ENCODE measurements around the gene CNTRL.

Gene CNTRL

GRCh38 chr9:121183666-121184423 is 109.1 kb downstream of the CNTRL start:
- no peak for DNase-seq

- no peak for DNase-seq
These were observed 109.7 kb downstream of the CNTRL start for GRCh38 chr9:121184463-121184862.

- no peak for DNase-seq
These were observed 110.5 kb downstream of the CNTRL start for GRCh38 chr9:121185178-121185745.

GRCh38 chr9:121185774-121186403 is 111.1 kb downstream of the CNTRL start:
- no peak for DNase-seq

DNA sequence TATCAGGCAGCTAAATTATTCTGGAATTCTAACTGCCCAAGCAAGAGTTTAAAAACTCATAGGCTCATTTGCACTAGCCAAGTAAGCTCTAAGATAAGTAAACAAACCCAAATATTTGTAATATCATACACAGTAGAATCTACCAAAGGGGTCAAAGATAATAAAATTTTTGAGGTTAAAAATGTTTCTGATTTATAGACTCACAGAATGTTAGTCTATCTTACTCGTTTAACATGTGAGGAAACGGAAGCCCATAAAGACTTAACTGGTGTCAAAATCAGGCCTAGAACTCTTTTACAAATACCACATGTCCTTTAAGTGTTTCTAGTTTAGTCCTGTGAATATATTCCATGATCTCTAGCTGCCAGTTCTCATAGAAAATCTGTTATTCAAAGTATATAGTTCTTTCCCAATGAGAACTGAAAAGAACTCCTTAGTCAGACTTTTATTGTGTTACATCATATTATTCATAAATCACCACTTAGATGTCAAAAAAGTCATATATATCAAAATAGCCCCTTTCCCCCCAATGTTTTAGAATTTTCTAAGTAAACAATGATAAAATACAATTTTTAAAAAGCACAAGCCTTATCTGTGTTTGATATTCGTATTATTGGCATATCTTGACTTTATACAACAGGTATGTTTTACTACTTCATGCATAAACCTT is 113.0 kb downstream of the CNTRL start:
- no peak for DNase-seq

GRCh38 chr9:121189006-121189405 is 114.3 kb downstream of the CNTRL start:
- no peak for DNase-seq

DNA sequence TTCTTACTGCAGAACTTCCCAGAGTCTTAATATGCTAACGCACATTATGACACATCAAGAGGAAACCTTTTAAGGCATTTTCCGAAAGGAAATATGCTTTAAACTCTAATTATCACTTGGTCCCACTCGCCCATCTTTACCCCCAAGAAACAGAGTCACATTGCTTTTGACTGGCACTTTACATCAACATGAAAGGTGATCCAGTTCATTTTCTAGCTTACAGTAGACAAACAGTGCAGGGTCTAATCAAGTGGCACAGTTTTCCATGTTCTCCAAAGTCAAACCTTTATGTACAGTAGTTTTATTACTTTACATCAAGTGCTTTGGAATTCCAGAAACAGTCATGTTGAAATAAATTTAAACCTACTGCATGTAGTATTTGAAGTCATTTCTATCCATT is 114.9 kb downstream of the CNTRL start:
- no peak for DNase-seq

DNA sequence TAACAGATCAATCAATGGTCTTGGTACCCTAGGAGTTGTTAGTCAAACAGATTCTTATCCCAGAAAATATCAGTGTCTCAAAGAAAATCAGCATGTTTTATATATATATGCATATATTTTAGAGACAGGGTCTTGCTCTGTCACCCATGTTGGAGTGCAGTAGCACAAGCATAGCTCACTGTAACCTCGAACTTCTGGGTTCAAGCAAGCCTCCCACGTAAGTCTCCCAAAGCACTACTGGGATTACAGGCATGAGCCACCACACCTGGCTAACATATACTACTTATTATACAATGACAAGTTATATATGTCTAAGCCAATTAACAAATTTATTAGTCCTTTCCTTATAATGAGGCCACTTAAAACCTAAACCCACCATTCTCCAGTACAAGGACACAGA is 116.5 kb downstream of the CNTRL start:
- DNase-seq, result no peak

GRCh38 chr9:121192518-121192917 is 117.8 kb downstream of the CNTRL start:
- no peak for DNase-seq

DNA sequence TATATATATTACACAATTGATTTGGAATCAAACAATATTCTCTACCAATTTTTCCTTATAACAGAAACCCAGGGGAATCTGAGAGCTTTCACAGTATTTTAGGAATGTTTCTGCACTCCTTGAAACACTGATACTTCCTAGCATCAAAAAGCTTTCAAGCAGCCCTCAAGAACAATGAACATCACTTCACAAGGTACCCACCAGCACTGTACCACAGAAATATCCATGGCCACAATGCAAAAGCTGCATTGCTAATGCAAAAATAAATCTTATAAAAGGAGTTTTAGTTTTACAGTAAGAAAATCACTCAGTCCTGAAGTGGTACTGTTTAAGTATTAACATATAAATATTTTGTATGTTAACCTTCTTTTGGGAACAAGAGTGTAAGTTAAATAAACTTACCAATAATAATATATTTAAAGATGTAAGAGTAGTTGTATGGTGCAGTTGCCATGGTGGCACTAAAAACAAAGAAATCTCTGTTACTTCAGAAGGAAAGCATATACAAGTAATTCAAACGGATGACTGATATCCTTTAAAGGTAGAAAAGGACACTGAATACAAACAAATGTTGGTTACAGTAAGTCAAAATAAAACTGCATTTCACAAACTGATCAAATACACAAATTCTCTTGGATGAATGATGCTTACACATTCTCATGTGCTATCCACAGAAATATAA is 118.3 kb downstream of the CNTRL start:
- no peak for DNase-seq

DNA sequence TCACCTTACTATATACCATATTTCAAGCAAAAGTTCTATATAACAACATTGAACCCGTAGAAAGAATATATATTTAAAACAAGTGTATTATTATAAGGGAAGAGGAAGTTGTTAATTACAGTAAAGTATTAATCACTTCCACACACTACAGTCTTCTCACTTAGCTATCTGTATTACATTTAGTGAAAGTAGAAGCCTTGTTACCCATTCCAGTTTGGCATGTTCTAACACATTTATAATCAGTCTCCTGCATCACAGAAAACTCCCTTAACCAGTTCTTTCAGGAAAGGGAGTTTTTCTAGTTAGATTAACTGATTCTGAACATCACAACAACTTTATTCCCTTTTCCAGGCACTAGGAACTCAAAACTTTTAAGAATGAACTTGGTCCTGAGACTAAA is 120.0 kb downstream of the CNTRL start:
- no peak for DNase-seq

GRCh38 chr9:121196389-121196788 is 121.6 kb downstream of the CNTRL start:
- DNase-seq, result no peak

DNA sequence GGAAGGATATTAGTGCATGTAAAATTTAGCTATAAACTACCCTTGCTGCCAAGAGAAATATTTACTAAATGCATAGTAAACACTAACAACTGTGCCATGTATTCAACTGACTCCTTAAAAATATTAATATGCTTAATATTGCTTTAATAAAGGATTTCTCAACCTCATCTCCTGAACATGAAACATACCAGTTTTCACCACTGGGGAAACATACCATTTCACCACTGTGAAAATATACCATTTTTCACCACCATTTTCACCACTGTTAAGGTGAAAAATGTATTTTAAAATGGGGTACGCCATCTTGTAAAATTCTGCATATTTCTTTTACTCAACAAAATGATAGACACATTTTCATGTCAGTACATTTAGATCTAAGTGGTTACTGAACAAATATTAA is 122.4 kb downstream of the CNTRL start:
- no peak for DNase-seq

DNA sequence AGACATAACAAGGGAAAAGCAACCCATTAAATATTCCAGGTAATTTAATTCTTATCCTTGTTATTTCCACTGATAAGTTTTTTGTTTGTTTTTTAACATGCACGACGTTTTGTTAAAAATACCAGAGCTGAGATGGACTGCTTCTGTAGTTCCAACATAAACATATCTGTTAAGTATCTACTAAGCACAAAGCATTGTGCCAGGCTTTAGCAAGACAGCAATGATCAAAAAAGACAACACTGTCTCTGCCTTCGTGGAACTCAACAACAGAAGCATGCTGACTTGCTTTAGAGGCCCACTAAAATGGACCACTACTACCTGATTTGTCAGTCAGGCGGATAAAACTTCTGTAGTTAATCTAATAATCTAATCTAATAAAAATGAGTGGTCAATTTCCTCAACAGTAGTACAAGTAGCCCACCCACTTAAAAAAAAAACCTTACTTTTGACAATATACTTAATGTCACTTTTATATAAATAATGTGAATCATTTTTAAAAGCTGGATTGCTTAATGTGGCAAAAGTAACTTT is 123.8 kb downstream of the CNTRL start:
- no peak for DNase-seq

GRCh38 chr9:121199921-121200320 is 125.2 kb downstream of the CNTRL start:
- no peak for DNase-seq

DNA sequence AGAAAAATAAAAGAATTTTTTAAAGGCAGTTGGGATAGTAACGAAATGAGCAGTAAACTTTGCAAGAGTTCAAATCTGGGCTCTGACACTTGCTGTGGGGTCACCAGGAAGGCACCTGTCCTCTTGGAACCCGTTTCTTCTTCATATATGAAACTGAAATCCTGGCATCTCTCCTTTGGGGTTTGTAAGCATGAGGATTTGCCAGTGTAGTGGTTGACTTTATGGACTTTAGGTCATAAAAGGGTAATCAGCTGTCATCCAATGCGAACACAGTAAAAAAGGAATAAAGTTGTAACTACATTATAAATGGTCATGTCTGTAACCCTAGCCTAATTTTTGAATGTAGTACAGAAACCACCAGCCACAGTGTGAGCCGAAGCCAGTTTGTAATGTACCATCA is 125.6 kb downstream of the CNTRL start:
- no peak for DNase-seq

- no peak for DNase-seq
These were observed 126.4 kb downstream of the CNTRL start for GRCh38 chr9:121201045-121201737.

GRCh38 chr9:121201738-121202533 is 127.2 kb downstream of the CNTRL start, which contains the start of gene RAB14:
Gene RAB14, minus strand, starts transcription at chr9:121201869. Its CDS starts 8,457 bp downstream, at chr9:121193412.
- peak; percentile 98 to 99 for DNase-seq

DNA sequence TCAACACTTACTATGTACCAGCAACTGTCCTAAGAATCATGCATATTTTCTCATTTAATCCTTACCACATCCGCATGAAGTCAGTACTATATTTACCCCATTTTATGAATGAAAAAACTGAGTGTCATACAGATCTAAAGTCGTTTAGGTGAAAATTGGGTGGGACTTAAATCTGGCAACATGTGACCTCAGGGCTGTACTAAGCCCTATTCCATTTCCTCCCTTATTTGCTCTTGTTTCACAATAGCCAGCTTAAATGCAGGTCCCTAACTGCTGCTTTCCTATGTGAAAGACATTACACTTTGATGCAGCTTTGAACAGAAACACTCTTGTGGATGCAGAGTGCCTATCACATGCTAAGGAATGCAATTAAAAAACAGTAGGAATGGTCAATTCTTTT is 129.4 kb downstream of the CNTRL start:
- DNase-seq, result no peak

GRCh38 chr9:121204611-121205010 is 129.9 kb downstream of the CNTRL start:
- DNase-seq, result no peak
